K562 (cell line): Measurements from ENCODE around the gene EML3. TPM values are rescaled to one million over a fixed set of nuclear protein-coding genes. Genes with fewer than 3 reads are reported as not detected.

Experiments used
- ATF1 ChIP-seq, 2 experiments: fragments of 450-650 bp in 1 of 2; IDR thresholded peaks; 2 replicates each; pipeline ENCODE4 v1.6.1; 2016; ENCODE audit warnings: missing compliant biosample characterization in 1 of 2, missing genetic modification characterization in 1 of 2
- BCOR ChIP-seq: fragments of 450-650 bp; IDR thresholded peaks from 2 replicates; pipeline ENCODE4 v1.6.1; 2016
- EP400 ChIP-seq: fragments of 450-650 bp; IDR thresholded peaks from 2 replicates; pipeline ENCODE4 v1.6.1; 2017; ENCODE audit warnings: antibody characterized with exemption, mild to moderate bottlenecking, moderate library complexity
- ERF ChIP-seq: fragments of 450-650 bp; formaldehyde crosslinking; IDR thresholded peaks from 2 replicates; pipeline ENCODE4 v1.4.0; 2020; ENCODE audit warnings: mild to moderate bottlenecking, mixed read lengths
- HNRNPK ChIP-seq: fragments of 200-400 bp; formaldehyde crosslinking; IDR thresholded peaks from one replicate; pipeline ENCODE4 v1.6.1; 2018; ENCODE audit warnings: mild to moderate bottlenecking, low read depth, low read length; ENCODE audit not compliant: poor library complexity, severe bottlenecking
- KLF6 ChIP-seq: fragments of 250-450 bp; sonication (Bioruptor Pico); IDR thresholded peaks from 2 replicates; pipeline ENCODE4 v1.4.0; 2020; ENCODE audit warnings: mild to moderate bottlenecking, moderate library complexity, borderline replicate concordance
- LARP7 ChIP-seq: fragments of 450-650 bp; IDR thresholded peaks from 2 replicates; pipeline ENCODE4 v1.6.1; 2016
- NEUROD1 ChIP-seq: fragments of 150-350 bp; IDR thresholded peaks from 2 replicates; pipeline ENCODE4 v1.6.1; 2014; ENCODE audit warnings: borderline replicate concordance, low read length, low read depth; ENCODE audit not compliant: partially characterized antibody
- OTX1 ChIP-seq: fragments of 450-650 bp; formaldehyde crosslinking; IDR thresholded peaks from 2 replicates; pipeline ENCODE4 v1.4.0; 2022; ENCODE audit warnings: mild to moderate bottlenecking
- RREB1 ChIP-seq: fragments of 250-450 bp; sonication (Bioruptor Pico); IDR thresholded peaks from 2 replicates; pipeline ENCODE4 v1.4.0; 2020
- SIN3B ChIP-seq: fragments of 450-650 bp; IDR thresholded peaks from 2 replicates; pipeline ENCODE4 v1.6.1; 2017; ENCODE audit warnings: low read depth, mild to moderate bottlenecking, moderate library complexity
- SMARCA4 ChIP-seq: fragments of 450-650 bp; IDR thresholded peaks from 2 replicates; pipeline ENCODE4 v1.6.1; 2016
- SMARCE1 ChIP-seq: fragments of 450-650 bp; IDR thresholded peaks from 2 replicates; pipeline ENCODE4 v1.7.1; 2016; ENCODE audit warnings: mild to moderate bottlenecking
- TAF7 ChIP-seq: fragments of 450-650 bp; IDR thresholded peaks from 2 replicates; pipeline ENCODE4 v1.6.1; 2016; ENCODE audit warnings: missing genetic modification characterization, missing compliant biosample characterization
- ZBTB2 ChIP-seq: fragments of 450-650 bp; IDR thresholded peaks from 2 replicates; pipeline ENCODE4 v1.6.1; 2016; ENCODE audit warnings: antibody characterized with exemption
- ZNF354B ChIP-seq: fragments of 250-450 bp; sonication (Bioruptor Pico); IDR thresholded peaks from 2 replicates; pipeline ENCODE4 v1.4.0; 2020
- ZNF584 ChIP-seq: fragments of 200-800 bp; sonication (Bioruptor generic); IDR thresholded peaks from 2 replicates; pipeline ENCODE4 v1.6.1; 2016; ENCODE audit warnings: low read depth, mild to moderate bottlenecking, missing genetic modification characterization, missing compliant biosample characterization
- polyA plus RNA-seq, 8 experiments: library from polyadenylated mRNA; depleted of rRNA in 4 of 8; stranded (reverse) in 5 of 8; unstranded in 3 of 8; fragments of >200 nt; fragmentation: Nextera tagmentation in 2 of 8; fragmentation: Illumina TruSeq in 1 of 8; extraction: Ambion mirVana in 2 of 8; extraction: Trizol in 1 of 8; gene quantifications; 2 replicates each; pipeline versions ENCODE4 v1.2.1 to v1.2.3, GENCODE V29; 2011 to 2014; ENCODE audit warnings: inconsistent platforms in 1 of 8, missing spikeins in 1 of 8
- total RNA-seq, 7 experiments: library from RNA; depleted of rRNA in 6 of 7; stranded (reverse); fragments of >200 nt in 6 of 7; fragmentation: Illumina TruSeq in 2 of 7; extraction: Trizol in 2 of 7; gene quantifications; 2 replicates each; pipeline versions ENCODE4 v1.2.1 to v1.2.3, GENCODE V29; 2011 to 2021; ENCODE audit warnings: low replicate concordance in 1 of 7

Gene EML3
- total and polyA plus RNA-seq, 9 of the 15 experiments (the other 6 are each of a cell fraction or from before 2014, with no cell fraction given), result 0.32 to 90.5 (median 26.4) TPM

DNA sequence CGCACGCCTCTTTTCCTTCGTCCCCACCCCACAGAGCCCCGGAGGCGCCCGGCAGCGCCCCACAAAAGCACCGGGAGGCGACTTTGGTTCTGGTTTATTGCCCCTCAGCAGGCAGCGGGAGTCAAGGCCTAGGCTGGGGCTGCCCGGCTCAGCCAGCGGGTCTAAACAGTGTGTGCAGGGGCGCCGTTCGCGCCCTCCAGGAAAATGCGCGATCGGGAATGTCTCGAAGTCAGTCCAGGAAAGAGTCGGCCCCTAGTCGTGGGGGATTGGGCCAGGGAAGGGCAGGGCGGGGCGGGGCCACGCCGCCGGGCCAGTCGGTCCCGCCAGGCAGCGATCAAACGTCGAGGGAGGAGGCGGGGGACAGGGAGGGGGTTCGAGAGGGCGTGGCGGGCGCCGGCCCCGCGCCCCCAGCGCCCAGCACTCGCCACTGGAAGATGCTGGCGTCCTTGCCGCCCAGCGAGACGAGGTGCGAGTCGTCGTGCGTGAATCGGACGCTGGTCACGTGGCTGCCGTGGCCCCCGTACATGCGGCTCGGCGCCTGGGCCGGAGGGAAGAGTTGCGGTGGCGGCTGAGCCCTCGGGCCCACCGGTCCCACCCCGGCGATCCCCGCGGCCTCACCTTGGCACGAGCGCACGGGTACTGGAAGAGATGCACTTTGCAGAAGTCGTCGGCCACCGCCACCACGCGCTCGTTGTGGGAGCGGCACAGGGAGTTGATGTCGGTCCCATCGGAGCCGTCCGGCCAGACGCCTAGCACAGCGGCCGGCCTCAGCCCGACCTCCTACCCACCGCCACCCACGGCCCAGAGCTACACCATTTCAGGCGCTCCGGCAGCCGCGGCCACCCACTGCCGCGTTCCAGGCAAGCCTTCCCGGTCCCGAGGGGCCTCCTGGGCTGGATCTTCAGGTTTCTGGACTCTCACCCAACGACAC, 10.2 kb downstream of the EML3 start (continued):
- TF ChIP-seq RREB1 (CRISPR knock-in tag), result 0 out of 2 replicates have a peak, but pooled peaks have one; percentile 19
- TF ChIP-seq SMARCA4, result 0 out of 2 replicates have a peak, but pooled peaks have one; percentile 21
- no peak for TF ChIP-seq NEUROD1
- TF ChIP-seq ERF (CRISPR knock-in tag), result peak; percentile 53; the same call in 1 of the 2 replicates
- TF ChIP-seq ZNF584 (CRISPR knock-in tag), result 0 out of 2 replicates have a peak, but pooled peaks have one; percentile 21
- TF ChIP-seq OTX1, result peak; percentile 83; the same call in 1 of the 2 replicates
- no peak for TF ChIP-seq LARP7
- TF ChIP-seq SIN3B, result 0 out of 2 replicates have a peak, but pooled peaks have one; percentile 13
- TF ChIP-seq TAF7 (tag), result no peak
- TF ChIP-seq EP400, result peak; percentile 23; the same call in 1 of the 2 replicates
- peak; percentile 34; the same call in 1 of the 2 replicates for TF ChIP-seq BCOR
- peak; percentile 69 for TF ChIP-seq HNRNPK
- TF ChIP-seq ATF1 (CRISPR knock-in tag; IDR thresholded peaks at IDR 0.05), result no peak
- TF ChIP-seq ATF1 (tag; IDR thresholded peaks at IDR 0.05), result peak; percentile 28; the same call in 1 of the 2 replicates
- peak; percentile 29; the same call in 1 of the 2 replicates for TF ChIP-seq SMARCE1
- peak; percentile 67 for TF ChIP-seq ZBTB2
- TF ChIP-seq ZNF354B (CRISPR knock-in tag), result no peak
- TF ChIP-seq KLF6 (CRISPR knock-in tag), result 0 out of 2 replicates have a peak, but pooled peaks have one; percentile 48
